Pancreas (tissue), 10 donors: ENCODE measurements around the gene LYST. TPM values are rescaled to one million over a fixed set of nuclear protein-coding genes. Genes with fewer than 3 reads are reported as not detected.

ENCODE experiments used
- ATAC-seq, 4 donors: fragments of 200-7000 bp; cut with Tn5 transposase; one replicate each; pipeline versions ENCODE4 v1.8.0 to v1.9.1; 2020; ENCODE audit warnings: mild to moderate bottlenecking in 4 of 4, moderate library complexity in 4 of 4
- DNase-seq, 6 donors: peaks; one replicate each; pipeline ENCODE4 v3.0.0-alpha.2; 2020
- FAIRE-seq: peaks from 2 replicates; lab custom pipeline; 2012; peaks lifted over from hg19 to GRCh38; lab: Jason Lieb, UNC
- H3K27ac ChIP-seq, 4 donors: fragments of 200-600 bp; sonication (generic); 1 replicate in 3 of 4; 2 replicates in 1 of 4; pipeline versions ENCODE4 v1.5.0 to v1.8.0; 2020
- H3K27me3 ChIP-seq, 4 donors: fragments of 200-600 bp; one replicate each; pipeline ENCODE4 v1.8.0; 2021
- H3K36me3 ChIP-seq, 3 donors: fragments of 200-600 bp; sonication (generic) in 1 of 3; one replicate each; pipeline versions ENCODE4 v1.5.0 to v1.8.0; 2020 to 2021
- H3K4me1 ChIP-seq, 3 donors: fragments of 200-600 bp; one replicate each; pipeline ENCODE4 v1.8.0; 2021
- H3K4me3 ChIP-seq, 4 donors: fragments of 200-600 bp; sonication (generic) in 2 of 4; one replicate each; pipeline versions ENCODE4 v1.5.0 to v1.8.0; 2020 to 2021
- H3K9me3 ChIP-seq, 4 donors: fragments of 200-600 bp; one replicate each; pipeline ENCODE4 v1.8.0; 2021
- CTCF ChIP-seq, 4 donors: fragments of 200-600 bp; sonication (generic) in 3 of 4; IDR thresholded peaks; one replicate each; pipeline versions ENCODE4 v1.5.0 to v1.8.0; 2021; ENCODE audit warnings: antibody characterized with exemption in 4 of 4
- WGBS, 2 donors: extraction: QIAGEN DNeasy Blood & Tissue Kit; methylation state at CpG; one replicate each; pipeline ENCODE4 v1.1.7; 2013; 5-methylcytosine and 5-hydroxymethylcytosine counted together
- intact Hi-C, 3 donors: fragments of 100-400 bp; cut with DNase I; formaldehyde crosslinking; loops; one replicate each; pipeline versions ENCODE4 v1.11.1 to v1.14.2; 2022
- polyA plus RNA-seq, 2 donors: library from polyadenylated mRNA; stranded (reverse); fragments of 200-250 nt; gene quantifications; one replicate each; pipeline ENCODE4 v1.2.3, GENCODE V29; 2013
- total RNA-seq, 6 donors: library from RNA; stranded (reverse); fragmentation: NEBNext Ultra II Directional in 4 of 6; extraction: Animal tissue kit (Norgen Biotek cat#: 25700) in 4 of 6; gene quantifications; one replicate each; pipeline versions ENCODE4 v1.2.1 to v1.2.4, GENCODE V29; 2021 to 2023
- donor health status: healthy with polysubstance abuse.
- donor health status: DM: no; HTN: no; CAD: no; lungs with moderate emphysema.
- donor health status: DM: no; HTN: no; CAD: no.
- donor health status: control.
- donor health status: control.
- donor health status: Bipolar disorder and iron deficiency.
- donor health status: DM: yes; HTN: yes; CAD: no.
- donor health status: DM: no; HTN: no; CAD: no.
- donor health status: DM: no; HTN: no; CAD: no.
- donor health status: DM: yes; HTN: yes; CAD: no.

Gene LYST
- total and polyA plus RNA-seq, 8 donors = 4.3 to 13.7 (median 8.9) TPM

- Histone ChIP-seq H3K27me3 (no peaks in the 10 kb centered on the region), H3K27ac (no peak overlapping the region), H3K4me3 (no peak overlapping the region), H3K4me1 (peaks cover 0 to 5% (median under 1%) of the 10 kb centered on the region in 3 donors), H3K9me3 (no peaks in the 10 kb centered on the region), H3K36me3 (no peaks in the 10 kb centered on the region)
- DNase-seq (no peak), FAIRE-seq (no peak), ATAC-seq (no peak)
- TF ChIP-seq CTCF (IDR thresholded peaks at IDR 0.05) = no peak
- intact Hi-C loops = no loop called here
Measured at GRCh38 chr1:235734335-235734734, 132.4 kb downstream of the LYST start.

- no peaks in the 10 kb centered on the region for H3K36me3 ChIP-seq
- no peak overlapping the region for H3K4me3 ChIP-seq
- no peaks in the 10 kb centered on the region for H3K9me3 ChIP-seq
- FAIRE-seq = peak; percentile 23
- WGBS, 2 donors = 87 to 92% methylated on average over 1 of the region's 1 CpG
- no peaks in the 10 kb centered on the region for H3K4me1 ChIP-seq
- H3K27ac ChIP-seq = no peak overlapping the region
- ATAC-seq = no peak
- no peak for TF ChIP-seq CTCF (IDR thresholded peaks at IDR 0.05)
- DNase-seq = no peak
- intact Hi-C loops = no loop called here
- no peaks in the 10 kb centered on the region for H3K27me3 ChIP-seq
Measured at GRCh38 chr1:235730007-235730406, 136.7 kb downstream of the LYST start.

GRCh38 chr1:235726557-235726956, 140.1 kb downstream of the LYST start:
- no peaks in the 10 kb centered on the region for H3K27me3 ChIP-seq
- H3K4me3 ChIP-seq = no peak overlapping the region
- peaks cover 0 to 4% (median 0%) of the 10 kb centered on the region in 3 donors for H3K36me3 ChIP-seq
- H3K27ac ChIP-seq = no peak overlapping the region
- H3K9me3 ChIP-seq = no peaks in the 10 kb centered on the region
- H3K4me1 ChIP-seq = no peaks in the 10 kb centered on the region
- ATAC-seq (no peak), DNase-seq (no peak), FAIRE-seq (no peak)
- intact Hi-C loops = no loop called here
- WGBS, 2 donors = 79 to 93% methylated on average over 1 of the region's 1 CpG
- TF ChIP-seq CTCF (IDR thresholded peaks at IDR 0.05) = no peak

- DNase-seq (no peak), FAIRE-seq (no peak), ATAC-seq (no peak)
- Histone ChIP-seq H3K4me3 (no peak overlapping the region), H3K4me1 (no peaks in the 10 kb centered on the region), H3K36me3 (peaks cover 0 to 5% (median 0%) of the 10 kb centered on the region in 3 donors), H3K27ac (no peak overlapping the region), H3K9me3 (no peaks in the 10 kb centered on the region), H3K27me3 (no peaks in the 10 kb centered on the region)
- TF ChIP-seq CTCF (IDR thresholded peaks at IDR 0.05) = no peak
- intact Hi-C loops = no loop called here
- 84 to 85% methylated on average over 3 of the region's 3 CpGs for WGBS, 2 donors
Measured at GRCh38 chr1:235725434-235725833, 141.3 kb downstream of the LYST start.

GRCh38 chr1:235724730-235725129, 142.0 kb downstream of the LYST start:
- H3K9me3 ChIP-seq = no peaks in the 10 kb centered on the region
- H3K27me3 ChIP-seq = no peaks in the 10 kb centered on the region
- no peak overlapping the region for H3K27ac ChIP-seq
- no peaks in the 10 kb centered on the region for H3K4me1 ChIP-seq
- TF ChIP-seq CTCF (IDR thresholded peaks at IDR 0.05) = no peak
- peaks cover 0 to 5% (median 0%) of the 10 kb centered on the region in 3 donors for H3K36me3 ChIP-seq
- FAIRE-seq (no peak), ATAC-seq (no peak), DNase-seq (no peak)
- H3K4me3 ChIP-seq = no peak overlapping the region
- intact Hi-C loops = no loop called here
- 92 to 95% methylated on average over 2 of the region's 2 CpGs for WGBS, 2 donors
